HG03159 (cell line): ENCODE measurements around the gene ARSK.

Experiments used
- ATAC-seq: cut with Tn5 transposase; IDR thresholded peaks from one replicate; pipeline ENCODE4 v1.9.1; 2021; ENCODE audit warnings: mild to moderate bottlenecking, moderate library complexity; ENCODE audit not compliant: unreplicated experiment

ARSK gene

GRCh38 chr5:95554647-95555548 lies at the start of gene ARSK, which contains the start of gene SKIC3:
Gene ARSK, plus strand, starts transcription at chr5:95555101. Its CDS starts 178 bp downstream, at chr5:95555279.
Gene SKIC3, minus strand, starts transcription at chr5:95554977. Its CDS starts 7,827 bp downstream, at chr5:95547150.
- peak; percentile 86 for ATAC-seq

GRCh38 chr5:95508550-95508949 lies 46.4 kb upstream of the ARSK start:
- ATAC-seq: no peak

GRCh38 chr5:95511606-95512005 lies 43.3 kb upstream of the ARSK start:
- ATAC-seq: no peak

- ATAC-seq: no peak
Measured at GRCh38 chr5:95518417-95518816, 36.5 kb upstream of the ARSK start.

GRCh38 chr5:95519151-95519550 lies 35.8 kb upstream of the ARSK start:
- no peak for ATAC-seq

- no peak for ATAC-seq
Measured at GRCh38 chr5:95519681-95520080, 35.2 kb upstream of the ARSK start.

GRCh38 chr5:95520206-95520605 lies 34.7 kb upstream of the ARSK start:
- ATAC-seq: no peak

GRCh38 chr5:95524423-95524822 lies 30.5 kb upstream of the ARSK start:
- no peak for ATAC-seq

- ATAC-seq: no peak
Measured at GRCh38 chr5:95526871-95527270, 28.0 kb upstream of the ARSK start.

GRCh38 chr5:95528565-95528964 lies 26.3 kb upstream of the ARSK start:
- ATAC-seq: no peak

- ATAC-seq: no peak
Measured at GRCh38 chr5:95530416-95530815, 24.5 kb upstream of the ARSK start.

- no peak for ATAC-seq
Measured at GRCh38 chr5:95531491-95531890, 23.4 kb upstream of the ARSK start.

GRCh38 chr5:95532415-95532814 lies 22.5 kb upstream of the ARSK start:
- ATAC-seq: no peak

- no peak for ATAC-seq
Measured at GRCh38 chr5:95533106-95533505, 21.8 kb upstream of the ARSK start.

GRCh38 chr5:95533761-95534160 lies 21.1 kb upstream of the ARSK start:
- no peak for ATAC-seq

- ATAC-seq: no peak
Measured at GRCh38 chr5:95537501-95537900, 17.4 kb upstream of the ARSK start.

- no peak for ATAC-seq
Measured at GRCh38 chr5:95543017-95543705, 11.7 kb upstream of the ARSK start.

GRCh38 chr5:95549030-95549429 lies 5.9 kb upstream of the ARSK start:
- ATAC-seq: no peak

- ATAC-seq: peak; percentile 33
Measured at GRCh38 chr5:95554331-95554646, 612 bp upstream of the ARSK start.

GRCh38 chr5:95555553-95555952 lies 652 bp downstream of the ARSK start:
- no peak for ATAC-seq

- no peak for ATAC-seq
Measured at GRCh38 chr5:95557841-95558240, 2.9 kb downstream of the ARSK start.

GRCh38 chr5:95562282-95562681 lies 7.4 kb downstream of the ARSK start:
- no peak for ATAC-seq
